BJ (cell line): ENCODE data around the gene FLNB. TPM values are rescaled to one million over a fixed set of nuclear protein-coding genes. Genes with fewer than 3 reads are reported as not detected.

Experiments used
- CTCF ChIA-PET: fragments of 350-600 bp; formaldehyde crosslinking; extraction: SDS; loops from one replicate; lab custom pipeline; 2021; ENCODE audit warnings: antibody characterized with exemption, inconsistent platforms; lab: Yijun Ruan, JAX
- POLR2A ChIA-PET: fragments of 300-600 bp; sonication (Branson Sonifier 250); formaldehyde crosslinking; extraction: SDS; loops from one replicate; lab custom pipeline; 2021; ENCODE audit warnings: antibody characterized with exemption; lab: Charles Lee
- DNase-seq: peaks from one replicate; pipeline ENCODE4 v3.0.0-alpha.2; 2011; ENCODE audit warnings: low read depth
- H3K27me3 ChIP-seq: 2 replicates; pipeline ENCODE4 v1.6.0; 2011; ENCODE audit warnings: low read length; ENCODE audit not compliant: control insufficient read depth, insufficient read depth
- H3K36me3 ChIP-seq: 2 replicates; pipeline ENCODE4 v1.5.1; 2011; ENCODE audit warnings: low read length; ENCODE audit not compliant: control insufficient read depth, insufficient read depth
- H3K4me3 ChIP-seq: 2 replicates; pipeline ENCODE4 v1.5.1; 2011; ENCODE audit warnings: low read depth, mild to moderate bottlenecking, control low read depth, low read length
- CTCF ChIP-seq: IDR thresholded peaks from 2 replicates; pipeline ENCODE4 v1.5.1; 2011; ENCODE audit warnings: low read depth, mild to moderate bottlenecking, control low read depth, inconsistent platforms, low read length, moderate library complexity; ENCODE audit not compliant: insufficient read depth
- polyA plus RNA-seq: library from polyadenylated mRNA; depleted of rRNA; stranded (reverse); fragments of >200 nt; gene quantifications from 2 replicates; pipeline ENCODE4 v1.2.3, GENCODE V29; 2011

The FLNB gene
- polyA plus RNA-seq, 1 experiment = 111 TPM

- Histone ChIP-seq H3K27me3 (no peaks in the 10 kb centered on the region), H3K4me3 (no peak overlapping the region), H3K36me3 (no peaks in the 10 kb centered on the region)
- DNase-seq = no peak
- TF ChIP-seq CTCF = no peak
- ChIA-PET CTCF (no interaction called here), POLR2A (no interaction called here)
Observed at GRCh38 chr3:57989646-57990045, 18.6 kb upstream of the FLNB start.

- no peak for TF ChIP-seq CTCF
- ChIA-PET CTCF (interaction anchor here (0.7 kb wide), 1 partner anchor 8 kb away, joined by 3 read pairs; no protein-coding TSS in a partner anchor), POLR2A (no interaction called here)
- Histone ChIP-seq H3K27me3 (no peaks in the 10 kb centered on the region), H3K4me3 (no peak overlapping the region), H3K36me3 (no peaks in the 10 kb centered on the region)
- DNase-seq = no peak
Observed at GRCh38 chr3:57992452-57993213, 15.6 kb upstream of the FLNB start.

GRCh38 chr3:57998366-57999283 is 9.6 kb upstream of the FLNB start:
- TF ChIP-seq CTCF = no peak
- CTCF ChIA-PET = no interaction called here
- POLR2A ChIA-PET = no interaction called here
- Histone ChIP-seq H3K36me3 (no peaks in the 10 kb centered on the region), H3K27me3 (no peaks in the 10 kb centered on the region), H3K4me3 (no peak overlapping the region)
- DNase-seq = no peak

- DNase-seq = no peak
Observed at GRCh38 chr3:57999417-58000115, 8.7 kb upstream of the FLNB start.

More at GRCh38 chr3:57999417-58000115, 8.7 kb upstream of the FLNB start:
- POLR2A ChIA-PET = no interaction called here
- CTCF ChIA-PET = no interaction called here
- no peak for TF ChIP-seq CTCF
- H3K36me3 ChIP-seq = no peaks in the 10 kb centered on the region
- no peak overlapping the region for H3K4me3 ChIP-seq
- H3K27me3 ChIP-seq = no peaks in the 10 kb centered on the region
